NCI-H1694 treated with DMSO at 0.1 percent for 48 hours (cell line): ENCODE data around the gene MTMR12.
A peak's percentile ranks its signal among the peaks of the same experiment; 100 is the strongest.

Experiments
- DNase-seq: peaks from one replicate; lab custom pipeline; 2025; lab: John Stamatoyannopoulos, UW

MTMR12 gene

DNA sequence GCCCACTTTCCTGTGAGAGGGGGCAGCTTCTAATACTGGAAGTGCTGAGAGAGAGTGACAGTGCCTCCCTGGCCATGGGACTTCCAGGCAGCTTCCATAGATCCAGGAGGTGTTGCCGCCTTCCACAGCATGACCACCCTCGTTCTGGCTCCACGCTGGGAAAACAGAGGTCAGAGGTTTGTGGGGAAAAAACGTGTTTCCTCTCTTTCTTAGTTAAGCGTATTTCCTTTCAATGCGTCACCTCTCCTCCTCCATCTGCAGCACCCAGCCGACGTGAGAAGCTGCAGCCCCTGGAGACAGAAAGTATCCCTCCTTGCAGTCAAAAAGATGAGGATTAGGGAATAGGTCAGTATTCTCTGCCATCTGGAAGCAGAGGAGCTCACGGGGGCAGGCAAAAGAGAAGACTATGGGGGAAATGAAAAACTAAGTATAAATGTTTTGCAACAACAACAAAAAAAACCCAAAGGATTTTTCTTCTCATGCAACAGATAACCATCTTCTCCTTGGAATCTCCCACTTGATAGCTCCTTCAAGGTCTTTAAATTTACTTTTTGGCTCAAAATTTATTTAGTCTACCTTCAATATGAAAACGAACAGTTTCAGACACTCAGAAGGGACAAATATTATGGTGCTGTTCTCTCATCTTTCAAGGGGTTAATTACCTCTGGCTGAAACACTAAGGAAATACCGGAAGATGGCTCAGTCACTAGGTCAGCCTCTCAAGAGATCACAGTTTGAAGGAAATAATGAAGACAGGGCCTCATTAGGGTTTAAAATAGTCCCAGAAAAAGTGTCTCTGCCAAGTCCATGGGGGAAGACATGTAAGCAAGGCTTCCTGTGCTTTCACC, 38.0 kb downstream of the MTMR12 start:
- DNase-seq: no peak

GRCh38 chr5:32273821-32274220, 38.9 kb downstream of the MTMR12 start:
- DNase-seq: no peak

DNA sequence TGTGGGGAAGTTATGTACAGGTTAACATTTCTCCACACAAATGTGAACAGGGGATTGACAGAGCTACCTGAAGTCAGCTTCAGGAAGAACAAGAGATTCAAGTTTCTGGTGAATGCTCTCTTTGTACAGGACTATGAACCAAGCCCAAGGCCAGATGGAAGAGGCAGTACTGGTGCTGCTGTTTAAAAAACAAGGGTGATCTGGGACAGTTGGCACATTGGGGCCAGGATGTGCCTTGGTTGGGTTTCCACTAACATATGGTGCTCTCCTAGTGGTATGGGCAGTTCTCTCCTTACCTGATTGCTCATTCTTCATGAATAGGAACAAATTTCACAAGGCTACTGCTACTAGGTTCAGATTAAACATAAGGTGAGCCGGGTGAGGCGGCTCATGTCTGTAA, 40.0 kb downstream of the MTMR12 start:
- DNase-seq: peak; percentile 42

DNA sequence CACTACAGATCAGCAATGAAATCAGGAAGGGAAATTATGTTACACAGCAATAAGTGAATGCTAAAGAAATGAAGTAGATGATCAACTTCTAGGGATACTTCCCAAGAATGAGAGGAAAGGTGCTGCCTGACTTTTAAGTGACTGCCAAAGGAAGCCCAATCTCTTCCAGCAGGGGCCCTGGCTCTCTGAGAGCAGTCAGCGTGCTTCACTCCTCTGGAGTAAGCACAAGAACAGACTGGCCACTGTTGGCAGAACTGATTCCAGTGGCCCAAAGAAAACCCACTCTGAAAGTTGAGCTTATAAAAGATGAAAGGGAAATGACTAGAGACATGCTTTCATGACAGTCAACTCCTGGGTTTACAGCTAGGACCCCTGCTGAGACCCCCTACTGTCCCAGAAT, 41.8 kb downstream of the MTMR12 start:
- no peak for DNase-seq

DNA sequence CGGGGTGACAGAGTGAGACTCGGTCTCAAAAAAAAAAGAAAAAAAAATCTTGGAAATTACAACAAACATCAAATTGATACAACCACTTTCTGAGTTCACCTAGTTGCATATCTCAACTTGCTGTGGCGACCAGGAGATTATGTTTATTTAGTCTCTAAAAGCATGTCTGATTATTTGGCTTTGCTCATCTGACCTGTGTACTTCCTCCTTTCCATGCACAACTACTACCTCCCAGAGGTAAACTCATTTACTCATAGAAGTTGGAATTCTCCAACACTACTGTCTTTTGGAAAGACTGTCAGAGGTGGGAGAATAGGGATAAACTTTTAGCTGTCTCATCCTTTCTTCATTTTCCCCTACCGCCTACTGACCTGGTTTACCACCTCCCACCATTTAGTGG, 42.6 kb downstream of the MTMR12 start:
- no peak for DNase-seq

DNA sequence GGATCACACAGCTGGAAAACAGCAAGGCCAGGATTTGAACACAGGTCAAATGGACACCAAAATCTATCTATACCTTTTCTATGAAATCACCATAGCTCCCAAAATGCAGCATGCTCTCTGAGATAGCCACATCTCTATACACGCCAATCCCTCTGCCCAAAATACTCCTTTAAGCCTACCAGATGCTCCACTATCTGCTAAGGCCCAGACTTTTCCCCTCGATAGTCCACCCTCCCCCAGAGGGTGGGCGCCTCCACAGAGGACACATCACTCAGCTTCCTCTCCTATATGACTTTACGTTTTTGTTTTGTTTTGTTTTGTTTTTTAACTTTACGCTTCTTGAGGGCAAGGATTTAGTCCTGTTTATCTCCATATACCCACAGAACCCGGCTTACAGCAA, 46.8 kb downstream of the MTMR12 start:
- no peak for DNase-seq

- peak; percentile 92 for DNase-seq
Observed at GRCh38 chr5:32264957-32265572, 47.7 kb downstream of the MTMR12 start.

- DNase-seq: no peak
Observed at GRCh38 chr5:32263684-32264083, 49.1 kb downstream of the MTMR12 start.

- no peak for DNase-seq
Observed at GRCh38 chr5:32261198-32261597, 51.5 kb downstream of the MTMR12 start.

DNA sequence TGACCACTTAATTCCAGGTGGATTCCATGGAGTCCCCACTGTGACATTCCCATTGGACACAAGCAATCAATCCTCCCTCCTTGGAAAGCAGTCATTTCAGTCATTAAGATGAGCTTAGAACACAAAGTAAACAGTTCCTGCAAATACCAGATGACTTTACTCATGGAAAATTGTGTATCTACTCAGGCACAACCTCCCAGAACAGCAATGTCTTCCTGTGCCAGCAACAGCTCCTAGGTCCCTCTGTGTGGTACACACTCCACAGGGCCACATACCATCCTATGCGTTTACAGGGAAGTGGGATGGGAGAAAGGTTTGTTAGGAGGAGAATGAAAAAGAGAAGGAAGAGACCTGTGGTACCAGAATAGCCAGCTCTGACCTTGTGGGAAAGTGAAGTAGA, 53.7 kb downstream of the MTMR12 start:
- no peak for DNase-seq

DNA sequence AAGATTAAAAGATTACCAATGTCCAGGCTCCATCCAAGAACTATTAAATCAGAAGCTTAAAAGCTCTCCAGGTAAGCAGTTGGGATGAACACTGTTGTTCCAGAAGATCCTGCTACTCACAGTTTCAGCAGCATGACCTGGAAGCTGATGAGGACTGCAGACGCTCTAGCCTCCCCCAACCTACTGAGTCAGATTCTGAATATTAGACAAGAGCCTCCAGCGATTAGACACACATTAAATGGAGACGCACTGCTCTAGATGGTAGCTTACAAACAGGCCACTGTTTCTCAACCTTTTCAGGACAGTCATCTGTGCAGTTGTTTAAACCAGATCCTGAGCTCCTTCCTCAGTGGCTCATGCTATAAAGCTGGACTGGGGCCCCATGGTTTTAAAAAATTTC, 54.3 kb downstream of the MTMR12 start:
- no peak for DNase-seq

GRCh38 chr5:32255540-32255900, 57.2 kb downstream of the MTMR12 start:
- DNase-seq: no peak

- DNase-seq: peak; percentile 96
Observed at GRCh38 chr5:32254881-32255539, 57.7 kb downstream of the MTMR12 start.

DNA sequence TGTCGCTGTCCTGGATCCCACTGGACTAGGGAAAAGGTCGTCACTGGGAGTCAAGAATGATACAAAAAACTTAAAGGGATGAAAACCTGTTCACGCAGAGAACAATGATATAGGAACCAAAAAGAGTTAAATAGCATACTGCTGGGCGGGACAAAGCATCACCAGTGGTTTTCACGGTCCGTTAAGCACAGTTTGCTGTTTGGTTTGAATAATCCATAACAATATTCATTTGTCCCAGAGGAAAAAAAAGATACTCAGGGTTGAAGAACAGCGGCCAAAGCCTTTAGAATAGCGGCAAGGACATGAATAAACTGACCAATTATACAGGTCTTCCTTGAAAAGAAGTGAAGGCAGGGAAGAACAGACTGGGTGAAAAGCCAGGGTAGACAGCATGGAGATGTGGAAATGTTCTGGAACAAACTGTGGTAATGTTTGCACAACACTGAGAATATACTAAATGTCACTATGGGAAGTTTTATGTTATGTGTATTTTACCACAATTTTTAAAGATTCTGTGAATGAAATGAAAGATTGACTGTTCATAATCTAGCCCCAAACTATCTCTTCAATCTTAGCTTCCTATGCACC, 60.8 kb downstream of the MTMR12 start:
- DNase-seq: peak; percentile 40

DNA sequence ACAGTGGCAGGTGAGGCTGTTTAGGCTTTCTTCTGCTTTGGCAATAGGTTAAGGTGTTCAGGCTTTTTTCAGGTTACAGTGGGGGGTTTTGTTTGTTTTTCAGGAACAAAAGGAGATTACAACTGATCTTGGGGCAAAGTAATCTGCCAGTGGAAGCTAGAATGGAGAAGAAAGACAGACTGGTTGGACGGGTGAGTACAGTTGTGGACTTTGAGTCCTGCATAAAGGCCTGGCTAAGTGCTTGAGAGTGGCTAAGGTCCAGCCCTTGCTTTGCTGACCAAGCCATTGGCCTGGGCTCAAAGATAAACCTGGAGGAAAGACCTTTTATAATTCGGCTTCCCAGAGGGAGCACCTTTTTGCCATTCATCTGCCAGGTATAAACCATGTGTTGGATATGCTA, 63.1 kb downstream of the MTMR12 start:
- no peak for DNase-seq

DNA sequence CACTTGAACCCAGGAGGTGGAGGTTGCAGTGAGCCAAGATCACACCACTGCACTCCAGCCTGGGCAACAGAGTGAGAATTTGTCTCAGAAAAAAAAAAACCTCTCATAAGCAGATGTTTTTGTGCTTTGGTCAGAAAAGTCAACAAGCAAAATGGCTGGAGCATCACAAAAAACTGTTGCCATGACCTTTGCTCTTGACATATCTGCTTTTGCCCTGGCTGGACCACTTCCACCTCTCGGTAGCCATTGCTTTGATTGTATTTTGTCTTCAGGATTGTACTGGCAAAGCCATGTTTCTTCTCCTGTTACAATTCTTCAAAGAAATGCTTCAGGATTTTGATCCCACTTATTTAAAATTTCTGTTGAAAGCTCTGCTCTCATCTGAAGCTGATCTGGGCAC, 67.0 kb downstream of the MTMR12 start:
- DNase-seq: no peak

DNA sequence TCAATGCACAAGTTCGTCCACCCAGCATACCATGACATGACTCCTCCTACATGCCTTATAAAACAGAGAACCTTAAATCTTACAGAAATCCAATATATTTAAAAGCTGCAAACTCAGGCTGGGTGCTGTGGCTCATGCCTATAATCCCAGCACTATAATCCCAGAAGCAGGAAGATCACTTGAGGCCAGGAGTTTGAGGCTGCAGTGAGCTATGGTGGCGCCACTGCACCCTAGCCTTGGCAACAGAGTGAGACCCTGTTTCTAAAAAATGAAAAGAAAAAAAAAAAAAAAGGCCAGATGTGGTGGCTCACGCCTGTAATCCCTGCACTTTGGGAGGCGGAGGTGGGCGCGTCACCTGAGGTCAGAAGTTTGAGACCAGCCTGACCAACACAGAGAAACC, 68.7 kb downstream of the MTMR12 start:
- no peak for DNase-seq

- DNase-seq: no peak
Observed at GRCh38 chr5:32241034-32241783, 71.5 kb downstream of the MTMR12 start.

GRCh38 chr5:32239385-32239784, 73.4 kb downstream of the MTMR12 start:
- DNase-seq: no peak

- no peak for DNase-seq
Observed at GRCh38 chr5:32233696-32234447, 78.9 kb downstream of the MTMR12 start.

DNA sequence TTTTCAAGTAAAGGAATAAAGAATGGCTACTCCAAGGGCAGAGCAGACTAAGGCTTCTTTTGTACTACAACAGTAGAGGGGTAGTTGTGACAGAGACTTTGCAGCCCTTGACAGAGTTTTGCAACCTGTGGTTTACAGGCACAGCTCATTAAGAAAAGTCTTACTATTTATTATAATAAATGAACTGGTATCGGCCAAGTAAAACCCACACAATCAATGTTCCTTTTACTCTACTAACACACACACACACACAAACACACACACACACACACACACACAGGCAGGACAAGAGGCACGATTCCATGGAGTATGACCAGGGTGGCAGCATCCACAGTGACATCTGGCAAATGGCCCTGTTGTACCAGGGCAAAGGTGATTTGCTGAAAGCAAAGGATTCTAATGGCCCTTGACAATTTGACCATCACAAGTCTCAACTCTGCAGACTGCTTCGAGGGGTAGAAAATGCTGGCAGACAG, 79.5 kb downstream of the MTMR12 start:
- DNase-seq: no peak
